HG03159 (cell line): ENCODE data around the gene MYBPC2.
A peak's percentile ranks its signal among the peaks of the same experiment; 100 is the strongest.
"Not testable (repeated sequence)": the region's sequence is repeated elsewhere in the genome, so short reads cannot be mapped to it uniquely, and the experiment has no call there.

ENCODE experiments used
- ATAC-seq: cut with Tn5 transposase; IDR thresholded peaks from one replicate; pipeline ENCODE4 v1.9.1; 2021; ENCODE audit warnings: mild to moderate bottlenecking, moderate library complexity; ENCODE audit not compliant: unreplicated experiment

MYBPC2 gene

GRCh38 chr19:50457300-50457699 is 24.6 kb downstream of the MYBPC2 start:
- no peak for ATAC-seq

GRCh38 chr19:50458396-50459066 is 25.8 kb downstream of the MYBPC2 start:
- no peak for ATAC-seq

GRCh38 chr19:50459067-50459456 is 26.4 kb downstream of the MYBPC2 start:
- ATAC-seq: no peak

- ATAC-seq: no peak
These were observed 26.9 kb downstream of the MYBPC2 start for GRCh38 chr19:50459638-50460037.

GRCh38 chr19:50460161-50460765 is 27.6 kb downstream of the MYBPC2 start:
- ATAC-seq: peak; percentile 69

- peak; percentile 56 for ATAC-seq
These were observed 28.6 kb downstream of the MYBPC2 start for GRCh38 chr19:50461066-50461875.

- no peak for ATAC-seq
These were observed 30.3 kb downstream of the MYBPC2 start for GRCh38 chr19:50462970-50463369.

GRCh38 chr19:50464348-50464747 is 31.7 kb downstream of the MYBPC2 start:
- ATAC-seq: no peak

- no peak for ATAC-seq
These were observed 32.3 kb downstream of the MYBPC2 start for GRCh38 chr19:50465000-50465399.

- ATAC-seq: no peak
These were observed 33.5 kb downstream of the MYBPC2 start for GRCh38 chr19:50465986-50466705.

GRCh38 chr19:50466706-50467039 is 34.0 kb downstream of the MYBPC2 start:
- no peak for ATAC-seq

GRCh38 chr19:50467566-50467965 is 34.9 kb downstream of the MYBPC2 start:
- ATAC-seq: no peak

GRCh38 chr19:50468818-50469217 is 36.1 kb downstream of the MYBPC2 start:
- no peak for ATAC-seq

GRCh38 chr19:50473336-50473735 is 40.6 kb downstream of the MYBPC2 start:
- not testable (repeated sequence) for ATAC-seq

- no peak for ATAC-seq
These were observed 42.4 kb downstream of the MYBPC2 start for GRCh38 chr19:50475101-50475568.

- ATAC-seq: no peak
These were observed 43.1 kb downstream of the MYBPC2 start for GRCh38 chr19:50475736-50476223.

GRCh38 chr19:50476224-50476906 is 43.7 kb downstream of the MYBPC2 start, which contains the start of the genes EMC10 and GARIN5A:
Gene EMC10, plus strand, starts transcription at chr19:50476507. Its CDS starts 38 bp downstream, at chr19:50476545.
Gene GARIN5A, minus strand, starts transcription at chr19:50476848. Its CDS starts 460 bp downstream, at chr19:50476388.
- peak; percentile 81 for ATAC-seq

- ATAC-seq: no peak
These were observed 44.2 kb downstream of the MYBPC2 start for GRCh38 chr19:50476907-50477238.

- ATAC-seq: no peak
These were observed 45.2 kb downstream of the MYBPC2 start for GRCh38 chr19:50477751-50478515.
